ENCODE measurements around the gene HMGCS1.

GRCh38 chr5:43338862-43339261 lies 25.6 kb upstream of the HMGCS1 start:
- TF ChIP-seq, protein P1, sequence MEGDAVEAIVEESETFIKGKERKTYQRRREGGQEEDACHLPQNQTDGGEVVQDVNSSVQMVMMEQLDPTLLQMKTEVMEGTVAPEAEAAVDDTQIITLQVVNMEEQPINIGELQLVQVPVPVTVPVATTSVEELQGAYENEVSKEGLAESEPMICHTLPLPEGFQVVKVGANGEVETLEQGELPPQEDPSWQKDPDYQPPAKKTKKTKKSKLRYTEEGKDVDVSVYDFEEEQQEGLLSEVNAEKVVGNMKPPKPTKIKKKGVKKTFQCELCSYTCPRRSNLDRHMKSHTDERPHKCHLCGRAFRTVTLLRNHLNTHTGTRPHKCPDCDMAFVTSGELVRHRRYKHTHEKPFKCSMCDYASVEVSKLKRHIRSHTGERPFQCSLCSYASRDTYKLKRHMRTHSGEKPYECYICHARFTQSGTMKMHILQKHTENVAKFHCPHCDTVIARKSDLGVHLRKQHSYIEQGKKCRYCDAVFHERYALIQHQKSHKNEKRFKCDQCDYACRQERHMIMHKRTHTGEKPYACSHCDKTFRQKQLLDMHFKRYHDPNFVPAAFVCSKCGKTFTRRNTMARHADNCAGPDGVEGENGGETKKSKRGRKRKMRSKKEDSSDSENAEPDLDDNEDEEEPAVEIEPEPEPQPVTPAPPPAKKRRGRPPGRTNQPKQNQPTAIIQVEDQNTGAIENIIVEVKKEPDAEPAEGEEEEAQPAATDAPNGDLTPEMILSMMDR (conservative IDR thresholded peaks at IDR 0.05): no peak
- TF ChIP-seq ZFX (IDR thresholded peaks at IDR 0.05): no peak

Data from C4-2B (cell line).